HG02885 (cell line): ENCODE data around the gene CEP41.
"Not testable (repeated sequence)": the region's sequence is repeated elsewhere in the genome, so short reads cannot be mapped to it uniquely, and the experiment has no call there.

Source experiments
- ATAC-seq: cut with Tn5 transposase; IDR thresholded peaks from one replicate; pipeline ENCODE4 v1.9.1; 2021; ENCODE audit warnings: mild to moderate bottlenecking; ENCODE audit not compliant: unreplicated experiment, poor library complexity

The CEP41 gene

DNA sequence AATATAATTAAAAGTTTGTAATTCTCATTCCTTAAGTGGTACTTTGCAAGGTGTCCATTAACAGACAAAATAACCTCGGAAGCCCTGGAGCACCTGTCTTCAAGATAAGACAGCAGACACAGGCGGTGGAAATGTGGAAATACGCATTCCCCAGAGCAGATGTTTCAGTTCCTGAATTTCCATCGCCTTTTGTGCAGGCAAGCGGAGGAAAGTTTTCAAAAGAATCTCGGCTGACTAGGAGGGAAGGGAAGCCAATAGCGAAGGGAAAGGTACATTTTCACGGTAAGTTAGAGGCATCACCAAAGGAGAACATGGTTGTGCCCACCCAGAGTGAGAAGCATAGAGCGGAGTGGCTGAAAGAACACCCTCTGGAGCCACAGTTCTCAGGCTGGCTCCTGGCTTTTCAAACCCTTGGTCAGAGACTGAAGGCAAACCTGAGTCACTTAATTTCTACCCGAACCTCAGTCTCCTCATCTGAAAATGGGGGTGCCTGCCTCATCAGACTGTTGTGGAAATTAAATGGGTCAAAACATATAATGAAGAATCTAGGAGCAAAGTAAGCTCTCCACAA is 46.9 kb downstream of the CEP41 start:
- ATAC-seq = no peak

DNA sequence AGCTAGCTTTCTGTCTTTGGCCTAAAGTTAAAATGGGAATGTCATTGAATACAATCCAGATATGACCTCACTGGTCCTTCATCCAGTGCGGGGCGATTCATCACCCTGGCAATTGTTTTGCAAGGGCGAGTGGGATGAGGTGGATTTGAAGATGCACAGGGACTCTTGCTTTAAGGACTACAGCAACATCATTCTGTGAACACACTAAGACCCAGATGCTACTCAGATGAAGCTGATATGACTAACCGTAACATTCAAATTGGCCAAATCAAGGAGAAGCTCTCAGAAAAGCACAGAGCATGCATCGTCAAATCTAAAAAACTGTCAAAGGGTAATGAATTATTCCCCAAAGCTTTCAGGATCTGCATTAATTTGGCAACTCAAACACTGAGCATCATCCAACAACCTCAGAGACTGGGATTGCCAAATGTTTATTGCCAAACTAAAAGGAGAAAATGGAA is 47.7 kb downstream of the CEP41 start:
- no peak for ATAC-seq

DNA sequence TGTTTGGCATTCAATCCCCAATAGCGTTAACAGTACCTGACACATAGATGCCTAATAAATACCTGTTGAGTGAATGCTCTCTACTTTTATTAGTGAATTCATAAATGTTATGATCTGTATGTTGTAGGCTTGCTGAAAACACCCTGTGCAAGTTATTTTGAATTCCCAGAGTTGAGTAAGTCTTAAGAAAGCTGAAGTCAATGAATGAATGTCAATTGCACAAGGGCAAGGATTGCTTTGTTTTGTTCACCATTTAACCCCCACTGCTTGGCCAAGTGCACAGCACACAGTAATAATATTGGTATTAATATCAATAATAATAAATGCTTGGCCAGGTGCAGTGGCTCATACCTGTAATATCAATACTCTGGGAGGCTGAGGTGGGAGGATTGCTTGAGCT is 50.3 kb downstream of the CEP41 start:
- no peak for ATAC-seq

DNA sequence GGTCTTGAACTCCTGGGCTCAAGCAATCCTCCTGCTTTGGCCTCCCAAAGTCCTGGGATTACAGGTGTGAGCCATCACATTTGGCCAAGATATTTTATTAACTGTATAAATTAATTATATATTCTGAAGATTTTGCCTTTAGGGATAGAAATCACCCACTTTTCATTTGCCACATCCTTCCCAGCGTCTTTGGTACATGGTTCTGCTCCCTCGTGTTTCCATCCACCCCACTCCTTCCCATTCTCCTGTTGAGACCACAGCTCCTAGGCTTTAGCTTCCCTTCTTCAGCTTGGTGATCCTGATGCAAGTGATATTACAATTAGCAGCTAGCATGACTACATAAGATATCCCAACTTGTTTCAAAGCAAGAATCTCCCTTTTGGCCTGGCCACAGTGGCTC is 52.1 kb downstream of the CEP41 start:
- no peak for ATAC-seq

DNA sequence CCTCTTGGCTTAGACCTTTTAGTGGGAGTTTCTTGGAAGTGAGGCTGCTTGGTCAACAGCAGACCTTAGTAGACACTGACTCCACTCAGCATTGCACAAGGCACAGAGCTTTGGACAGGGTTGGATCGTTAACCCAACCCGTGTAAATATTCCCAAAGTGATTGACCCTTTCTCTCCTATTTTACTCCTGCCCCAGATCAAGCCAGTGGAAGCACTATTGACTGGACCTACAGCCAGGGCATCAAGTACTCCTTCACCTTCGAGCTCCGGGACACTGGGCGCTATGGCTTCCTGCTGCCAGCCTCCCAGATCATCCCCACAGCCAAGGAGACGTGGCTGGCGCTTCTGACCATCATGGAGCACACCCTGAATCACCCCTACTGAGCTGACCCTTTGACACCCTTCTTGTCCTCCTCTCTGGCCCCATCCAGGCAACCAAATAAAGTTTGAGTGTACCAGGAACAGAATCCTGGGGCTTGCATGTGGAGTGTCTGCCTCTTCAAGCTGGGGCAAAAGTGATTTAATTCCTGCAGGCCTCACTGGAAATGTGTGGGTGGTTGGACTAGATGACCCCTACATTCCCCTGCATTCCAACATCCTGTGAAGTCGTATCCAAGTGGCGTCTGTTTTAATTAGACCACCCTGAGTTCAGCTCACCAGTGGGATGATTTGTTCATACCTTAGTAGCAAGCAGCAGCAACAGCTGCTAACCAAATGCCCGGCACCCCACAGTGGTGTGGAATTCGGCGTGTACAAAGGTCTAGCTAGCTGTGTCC is 53.0 kb downstream of the CEP41 start:
- no peak for ATAC-seq

DNA sequence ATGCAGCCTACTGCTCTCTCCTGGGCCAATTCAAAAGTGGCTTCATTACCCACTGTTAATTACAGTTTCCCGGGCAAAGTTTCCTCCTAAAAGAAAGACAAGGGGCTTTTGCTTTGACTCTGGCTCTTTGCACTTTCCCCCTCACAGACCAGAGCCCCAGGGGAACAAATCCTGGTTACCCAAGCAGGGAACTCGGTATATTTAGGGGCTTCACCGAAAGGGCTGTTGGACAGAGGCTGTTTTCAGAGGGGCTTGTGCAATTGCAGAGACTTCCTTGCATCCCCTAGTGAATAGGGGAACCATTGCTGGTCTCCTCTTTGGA is 53.5 kb downstream of the CEP41 start:
- no peak for ATAC-seq

DNA sequence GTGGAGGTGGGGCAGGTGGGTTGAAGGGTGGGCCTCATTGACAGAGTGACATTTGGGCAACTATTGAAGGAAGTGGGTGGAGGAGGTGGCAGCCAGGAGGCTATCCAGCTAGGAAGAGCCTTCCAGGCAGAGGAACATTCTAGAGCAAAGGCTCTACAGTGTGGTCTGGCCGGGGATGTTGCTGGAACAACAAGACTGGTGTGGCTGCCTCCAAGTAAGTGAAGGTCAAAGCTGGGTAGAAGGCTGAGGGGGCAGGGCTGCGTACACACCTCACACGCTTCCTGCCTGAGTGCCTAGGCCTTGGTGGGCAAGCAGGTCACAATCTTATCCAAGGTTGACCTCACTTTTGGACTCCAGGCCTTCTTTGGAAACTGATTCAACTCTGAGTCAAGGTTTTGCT is 53.9 kb downstream of the CEP41 start:
- no peak for ATAC-seq

DNA sequence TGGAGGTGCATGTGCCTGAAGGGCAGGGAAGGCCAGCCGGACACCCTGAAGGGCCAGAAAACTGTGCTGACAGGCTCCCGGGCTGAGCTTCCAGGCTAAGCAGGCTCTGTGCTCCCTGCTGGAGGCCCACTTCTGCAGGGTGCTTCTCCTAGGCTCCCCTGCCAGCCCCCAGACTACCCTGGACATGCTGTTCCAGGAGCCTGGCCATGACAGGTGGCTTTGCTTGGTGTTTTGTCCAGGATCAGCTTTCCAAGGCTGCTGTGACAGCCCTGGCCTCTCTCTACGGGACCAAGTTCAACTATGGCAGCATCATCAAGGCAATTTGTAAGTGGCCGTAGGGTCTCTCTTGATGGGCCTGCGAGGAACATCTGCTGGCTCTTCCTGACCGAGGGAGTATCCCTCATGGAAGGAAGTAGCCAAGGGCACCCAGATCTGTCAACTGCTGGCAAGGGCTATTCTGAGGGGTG is 55.2 kb downstream of the CEP41 start:
- no peak for ATAC-seq

DNA sequence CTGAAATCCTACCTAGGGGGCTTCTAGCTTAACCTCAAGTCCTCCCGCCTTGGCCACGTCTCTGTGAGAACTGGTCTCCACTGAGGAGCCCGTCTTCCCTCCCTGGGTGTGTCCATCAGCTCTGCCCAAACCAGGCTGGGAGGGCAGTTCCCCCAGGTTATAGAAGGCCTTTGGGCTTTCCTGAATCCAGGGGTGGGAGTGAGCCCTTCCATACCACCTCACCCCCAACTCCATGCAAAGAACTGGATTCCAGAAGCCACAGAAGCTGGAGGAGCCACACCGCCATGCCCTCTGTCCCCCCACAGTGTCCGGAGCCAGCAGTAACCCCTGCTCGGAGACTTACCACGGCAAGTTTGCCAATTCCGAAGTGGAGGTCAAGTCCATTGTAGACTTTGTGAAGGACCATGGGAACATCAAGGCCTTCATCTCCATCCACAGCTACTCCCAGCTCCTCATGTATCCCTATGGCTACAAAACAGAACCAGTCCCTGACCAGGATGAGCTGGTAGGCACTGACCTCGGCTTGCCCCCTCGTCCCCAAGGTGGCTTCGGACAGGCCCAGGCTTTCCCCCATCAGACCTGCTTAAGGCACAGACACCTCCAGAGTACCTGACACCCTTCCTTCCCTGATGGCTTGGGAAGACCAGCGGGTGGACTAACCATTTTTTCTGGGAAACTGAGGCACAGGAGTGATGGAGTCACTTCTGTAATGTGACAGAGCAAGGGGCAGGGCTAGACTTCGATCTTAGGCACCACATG is 55.8 kb downstream of the CEP41 start:
- ATAC-seq = no peak

DNA sequence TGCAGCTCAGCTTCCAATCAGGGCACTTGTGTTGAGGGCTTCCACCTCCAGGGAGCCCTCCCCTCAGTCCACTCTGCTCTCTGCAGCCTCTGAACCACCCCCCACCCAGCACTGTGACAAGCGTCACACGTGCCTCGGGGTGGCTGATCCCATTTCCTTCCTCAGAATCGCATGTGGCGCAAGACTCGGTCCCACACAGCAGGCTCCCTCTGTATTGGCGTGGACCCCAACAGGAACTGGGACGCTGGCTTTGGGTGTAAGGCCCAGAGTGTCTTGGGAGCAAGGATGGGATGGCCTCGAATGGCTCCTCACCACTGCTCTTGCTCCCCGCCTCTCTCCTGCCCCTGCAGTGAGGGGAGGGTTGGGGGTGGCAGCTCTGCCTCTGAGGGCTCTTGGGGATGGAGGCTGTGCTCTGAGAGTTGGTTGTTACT is 56.4 kb downstream of the CEP41 start:
- no peak for ATAC-seq

DNA sequence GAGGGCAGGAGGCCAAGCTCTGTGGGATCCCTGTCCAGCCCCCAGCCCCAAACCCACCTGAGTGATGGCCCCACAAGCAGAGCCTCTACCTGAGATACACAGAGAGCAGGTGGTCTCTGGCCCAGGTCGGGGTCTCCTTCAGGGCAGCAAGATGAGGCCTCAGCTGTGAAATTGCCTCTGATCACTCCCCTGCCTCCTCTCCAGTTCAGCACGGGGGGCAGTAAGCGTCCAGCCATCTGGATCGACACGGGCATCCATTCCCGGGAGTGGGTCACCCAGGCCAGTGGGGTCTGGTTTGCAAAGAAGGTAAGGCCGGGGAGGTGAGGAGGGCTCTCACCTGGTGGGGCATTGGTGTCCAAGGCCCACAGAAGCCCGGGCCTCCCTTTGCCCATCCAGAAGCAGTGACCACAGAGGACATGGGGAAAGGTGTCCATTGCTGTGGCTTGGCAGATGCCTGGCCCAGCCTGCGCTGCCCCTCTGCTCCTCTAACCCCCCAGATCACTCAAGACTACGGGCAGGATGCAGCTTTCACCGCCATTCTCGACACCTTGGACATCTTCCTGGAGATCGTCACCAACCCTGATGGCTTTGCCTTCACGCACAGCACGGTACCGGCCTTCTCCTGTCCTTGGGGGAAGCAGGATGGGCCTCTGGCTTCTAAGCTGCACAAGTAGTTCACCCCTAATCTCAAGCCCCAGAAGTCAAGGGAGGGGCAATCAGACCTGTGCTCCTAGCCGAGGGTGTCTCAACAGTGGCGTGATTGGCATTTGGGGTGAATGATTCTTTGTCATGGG is 57.4 kb downstream of the CEP41 start:
- ATAC-seq = no peak

DNA sequence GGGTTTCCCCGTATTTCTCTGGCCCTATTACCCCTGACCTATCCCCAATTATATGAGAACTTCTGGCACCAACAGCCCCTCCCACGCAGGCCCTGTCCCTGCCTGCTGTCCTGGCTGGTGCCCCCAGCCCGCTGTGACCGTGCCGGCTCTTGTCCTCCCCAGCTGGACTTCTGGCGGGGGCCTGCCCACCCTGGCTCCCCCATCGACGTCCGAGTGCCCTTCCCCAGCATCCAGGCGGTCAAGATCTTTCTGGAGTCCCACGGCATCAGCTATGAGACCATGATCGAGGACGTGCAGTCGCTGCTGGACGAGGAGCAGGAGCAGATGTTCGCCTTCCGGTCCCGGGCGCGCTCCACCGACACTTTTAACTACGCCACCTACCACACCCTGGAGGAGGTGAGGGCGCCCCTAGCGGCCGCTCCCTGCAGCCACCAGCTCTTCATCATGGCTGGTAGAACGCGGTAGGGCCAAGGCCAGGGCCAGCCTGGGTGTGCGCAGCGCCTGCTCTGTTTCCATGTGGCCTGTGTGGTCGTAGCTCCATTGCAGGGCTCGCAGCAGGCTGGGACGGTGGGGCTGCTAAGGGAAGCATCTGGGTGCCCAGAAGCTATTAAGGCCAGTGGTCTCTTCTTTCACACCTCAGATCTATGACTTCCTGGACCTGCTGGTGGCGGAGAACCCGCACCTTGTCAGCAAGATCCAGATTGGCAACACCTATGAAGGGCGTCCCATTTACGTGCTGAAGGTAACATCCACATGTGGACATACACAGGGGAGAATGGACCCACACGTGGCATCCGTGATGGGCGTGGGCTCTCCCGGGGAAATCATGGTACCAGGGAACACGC is 59.1 kb downstream of the CEP41 start:
- no peak for ATAC-seq

DNA sequence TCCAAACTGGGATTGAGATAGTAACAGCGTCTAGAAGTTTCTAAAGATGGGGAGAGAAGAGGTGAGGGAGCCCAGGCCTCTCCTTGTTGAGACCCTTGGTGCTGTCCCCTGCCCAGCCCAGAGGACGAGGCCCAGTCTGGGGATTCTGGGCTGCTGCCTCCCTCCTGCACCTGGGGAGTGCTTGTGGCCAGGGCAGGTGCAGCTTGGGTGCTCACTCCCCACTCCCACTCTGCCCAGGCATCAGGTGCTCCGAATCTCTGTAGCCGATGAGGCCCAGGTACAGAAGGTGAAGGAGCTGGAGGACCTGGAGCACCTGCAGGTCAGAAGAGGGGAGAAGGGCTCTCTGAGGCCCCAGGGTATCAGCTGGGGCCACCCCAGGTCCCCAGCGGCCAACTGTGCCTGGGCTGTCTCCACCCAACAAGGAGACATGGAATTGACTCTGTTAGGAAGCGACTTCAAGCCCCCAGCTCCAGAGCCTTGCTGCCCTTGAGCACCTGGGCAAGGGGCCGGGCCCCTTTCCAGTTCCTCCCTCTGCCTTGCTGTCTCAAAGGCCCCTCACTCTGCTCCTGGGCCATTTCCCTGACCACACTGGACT is 59.9 kb downstream of the CEP41 start:
- no peak for ATAC-seq

DNA sequence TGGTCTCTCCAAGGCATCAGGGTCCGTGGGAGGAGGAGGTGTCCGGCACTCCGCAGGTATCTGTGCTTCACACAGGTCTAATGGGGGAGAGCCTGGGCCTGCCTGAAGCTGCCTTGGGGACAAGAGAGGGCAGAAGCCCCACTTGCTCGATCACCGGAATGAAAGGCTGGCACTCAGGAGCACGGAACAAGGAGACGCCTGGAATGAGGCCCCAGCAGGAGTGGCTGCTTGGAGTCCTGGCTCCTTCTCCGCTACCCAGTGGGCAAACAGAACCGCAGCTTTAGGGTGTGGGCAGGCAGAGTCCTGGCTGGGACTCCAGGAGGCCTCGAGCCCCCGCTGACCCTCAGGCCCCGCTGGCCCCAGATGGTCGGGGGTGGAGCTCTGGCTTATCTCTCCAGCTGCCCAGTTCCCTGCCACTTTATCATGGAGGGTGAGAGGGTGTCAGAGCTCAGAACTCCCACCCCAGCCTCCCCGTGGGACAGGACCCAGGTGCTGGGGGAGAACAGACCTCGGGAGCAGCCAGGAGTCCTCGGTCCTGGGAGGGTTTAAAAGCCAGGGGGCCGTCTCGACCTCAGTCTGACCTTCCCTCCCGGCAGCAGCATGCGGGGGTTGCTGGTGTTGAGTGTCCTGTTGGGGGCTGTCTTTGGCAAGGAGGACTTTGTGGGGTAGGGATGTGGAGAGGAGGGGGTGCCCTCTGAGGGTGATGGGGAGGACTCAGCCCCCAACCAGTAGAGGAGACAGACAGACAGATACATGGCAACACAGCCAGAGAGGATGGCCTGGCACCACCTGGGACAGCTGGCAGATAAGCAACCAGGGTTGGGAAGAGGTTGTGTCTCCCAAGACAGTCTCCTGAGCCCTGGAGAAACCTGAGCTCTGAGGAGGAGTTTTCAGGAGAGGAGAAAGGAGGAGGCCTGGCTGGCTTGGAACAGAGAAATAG is 60.6 kb downstream of the CEP41 start, which contains the start of gene CPA1:
TSS of gene CPA1 (plus strand) at position 574 of the 940 bp plus-strand sequence. CDS start at position 601, 27 bp downstream.
- no peak for ATAC-seq

DNA sequence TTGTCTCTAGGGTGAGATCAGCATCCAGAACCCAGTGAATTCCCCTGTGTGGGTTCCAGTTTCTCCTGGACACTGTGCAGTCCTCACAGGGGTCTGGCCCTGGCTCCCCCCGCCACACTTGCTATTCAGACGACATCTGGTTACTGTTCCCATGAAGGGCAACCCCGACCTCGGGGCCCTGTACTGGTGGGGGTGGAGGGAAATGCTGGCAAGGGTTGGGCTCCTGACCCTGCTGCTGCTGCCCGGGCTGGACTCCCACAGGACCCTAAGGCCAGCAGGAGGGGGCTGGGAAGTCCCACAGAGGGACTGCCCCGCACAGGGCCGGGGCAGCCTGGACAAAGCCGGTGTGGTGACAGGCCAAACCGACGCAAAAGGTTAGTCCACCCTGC is 61.3 kb downstream of the CEP41 start:
- no peak for ATAC-seq

DNA sequence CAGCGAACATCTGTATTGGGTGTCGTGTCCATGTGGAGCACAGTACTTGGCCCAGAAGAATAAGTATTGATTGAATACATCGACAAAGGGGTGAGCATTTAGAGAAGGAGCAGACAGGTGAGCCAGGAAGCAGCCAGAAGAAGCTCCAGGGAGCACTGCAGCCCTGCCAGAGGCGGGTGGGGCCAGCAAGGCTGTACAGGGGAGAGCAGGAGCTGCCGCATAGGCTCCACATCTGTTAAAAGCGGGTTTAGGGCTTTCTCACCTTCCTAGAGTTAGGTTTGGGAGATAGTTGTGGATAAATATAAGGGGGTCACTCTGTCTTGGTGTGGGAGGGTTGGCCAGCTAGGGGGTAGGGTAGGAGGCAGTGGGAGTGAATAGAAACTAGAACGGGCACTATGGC is 61.8 kb downstream of the CEP41 start:
- ATAC-seq = no peak

DNA sequence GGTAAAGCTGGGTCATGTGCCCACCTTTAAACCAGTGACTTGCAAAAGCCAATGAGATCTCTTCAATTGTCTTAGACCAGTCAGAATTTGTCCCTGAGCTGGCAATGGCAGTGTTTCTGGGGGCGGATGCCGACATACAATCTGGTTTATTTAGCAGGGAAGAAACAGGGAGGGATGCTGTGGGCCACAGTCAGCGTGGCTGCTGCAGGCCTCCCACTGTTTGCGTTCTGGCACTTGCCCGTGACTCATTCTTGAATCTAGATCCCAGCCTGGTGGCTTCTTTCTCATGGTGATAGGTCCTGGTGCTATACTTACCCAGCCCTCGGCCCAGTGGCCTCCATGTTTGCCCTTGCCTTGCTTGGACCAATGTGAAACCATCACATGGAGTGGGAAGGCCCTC is 63.6 kb downstream of the CEP41 start:
- ATAC-seq = no peak

DNA sequence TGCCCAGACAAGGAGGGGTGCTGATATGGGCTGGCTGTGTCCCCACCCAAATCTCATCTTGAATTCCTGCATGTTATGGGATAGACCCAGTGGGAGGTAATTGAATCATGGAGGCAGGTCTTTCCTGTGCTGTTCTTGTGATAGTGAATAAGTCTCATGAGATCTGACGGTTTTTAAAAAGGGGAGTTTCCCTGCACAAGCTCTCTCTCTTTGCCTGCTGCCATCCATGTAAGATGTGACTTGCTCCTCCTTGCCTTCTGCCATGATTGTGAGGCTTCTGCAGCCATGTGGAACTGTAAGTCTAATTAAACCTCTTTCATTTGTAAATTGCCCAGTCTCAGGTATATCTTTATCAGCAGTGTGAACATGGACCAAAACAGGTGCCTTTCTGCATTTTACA is 64.4 kb downstream of the CEP41 start:
- not testable (repeated sequence) for ATAC-seq
